NCI-H748 (cell line): ENCODE data around the gene NSFL1C.

ENCODE experiments used
- DNase-seq: peaks from one replicate; lab custom pipeline; 2025; ENCODE audit not compliant: unreplicated experiment; lab: John Stamatoyannopoulos, UW

Gene NSFL1C

DNA sequence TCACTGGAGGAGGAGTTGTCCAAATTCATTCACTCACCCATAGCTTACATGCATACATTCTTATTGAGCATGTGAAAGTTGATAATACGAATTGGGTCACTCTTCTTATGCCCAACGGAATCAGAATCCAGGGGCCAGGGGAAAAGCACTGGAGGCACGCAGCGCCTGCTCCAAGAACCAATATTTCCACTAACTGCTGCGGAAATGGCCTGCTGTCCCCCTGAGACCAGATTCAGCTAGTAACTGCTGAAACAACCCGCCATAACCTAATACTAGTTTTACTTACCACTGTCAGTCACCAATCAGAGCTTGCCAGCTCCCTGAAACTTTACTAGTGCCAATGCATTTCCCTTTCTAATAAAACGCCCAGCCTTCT is 73.2 kb downstream of the NSFL1C start:
- no peak for DNase-seq

- DNase-seq = peak; percentile 98
Observed at GRCh38 chr20:1392693-1393506, 73.7 kb downstream of the NSFL1C start, which contains the start of gene FKBP1A. FKBP1A (minus strand) TSS chr20:1393054; CDS start chr20:1392998, 56 bp downstream.

DNA sequence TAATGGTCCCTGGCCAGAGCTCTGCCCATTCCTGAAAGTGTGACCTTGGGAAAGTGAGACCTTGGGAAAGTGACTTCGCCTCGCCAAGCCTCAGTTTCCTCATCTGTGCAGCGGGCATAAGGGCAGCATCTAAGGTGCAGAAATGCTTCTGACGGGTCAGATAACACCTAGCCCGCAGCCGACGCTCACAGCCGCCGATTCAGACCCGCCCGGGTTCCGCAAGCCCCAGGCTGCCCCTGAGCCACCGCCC is 74.3 kb downstream of the NSFL1C start:
- peak; percentile 70 for DNase-seq
